ENCODE results near the gene LRRC39. TPM values are rescaled to one million over a fixed set of nuclear protein-coding genes. Genes with fewer than 3 reads are reported as not detected.

Gene LRRC39
- total RNA-seq, 1 donor from 2014 or later: 164 TPM

- no peaks in the 10 kb centered on the region for H3K9me3 ChIP-seq (ENCODE audit: control insufficient read depth in 3 of 3, low read length in 3 of 3)
- peaks cover 4 to 32% (median 19%) of the 10 kb centered on the region in 3 donors for H3K36me3 ChIP-seq (ENCODE audit: control insufficient read depth in 3 of 3, insufficient read depth in 3 of 3, low read length in 3 of 3)
- no peaks in the 10 kb centered on the region for H3K4me1 ChIP-seq (ENCODE audit: control insufficient read depth in 3 of 3, insufficient read depth in 3 of 3, low read length in 3 of 3)
- no peak overlapping the region for H3K9ac ChIP-seq (ENCODE audit: low read depth in 1 of 3, low read length in 3 of 3)
- H3K4me3 ChIP-seq (ENCODE audit: low read length in 3 of 3): no peak overlapping the region
- no peak overlapping the region for H3K27ac ChIP-seq (ENCODE audit: low read depth, low read length)
- H3K27me3 ChIP-seq (ENCODE audit: control insufficient read depth in 3 of 3, insufficient read depth in 3 of 3, low read length in 3 of 3): no peaks in the 10 kb centered on the region
Measured at GRCh38 chr1:100101564-100101963, 76.5 kb downstream of the LRRC39 start.

- H3K27me3 ChIP-seq (ENCODE audit: control insufficient read depth in 3 of 3, insufficient read depth in 3 of 3, low read length in 3 of 3): no peaks in the 10 kb centered on the region
- no peaks in the 10 kb centered on the region for H3K4me1 ChIP-seq (ENCODE audit: control insufficient read depth in 3 of 3, insufficient read depth in 3 of 3, low read length in 3 of 3)
- peaks cover 4 to 30% (median 14%) of the 10 kb centered on the region in 3 donors for H3K36me3 ChIP-seq (ENCODE audit: control insufficient read depth in 3 of 3, insufficient read depth in 3 of 3, low read length in 3 of 3)
- no peak overlapping the region for H3K9ac ChIP-seq (ENCODE audit: low read depth in 1 of 3, low read length in 3 of 3)
- no peak overlapping the region for H3K4me3 ChIP-seq (ENCODE audit: low read length in 3 of 3)
- no peak overlapping the region for H3K27ac ChIP-seq (ENCODE audit: low read depth, low read length)
- no peaks in the 10 kb centered on the region for H3K9me3 ChIP-seq (ENCODE audit: control insufficient read depth in 3 of 3, low read length in 3 of 3)
Measured at GRCh38 chr1:100100202-100100601, 77.9 kb downstream of the LRRC39 start.

Small RNAs within 50 kb of the gene (small RNA-seq; reads per million reads assigned to genes)
- not detected for gene AC093019.1
- not detected for gene RPL23AP90

Other genes with a start within 250 kb of the LRRC39 start
- 12.0 TPM for gene SLC35A3, start 208.3 kb downstream of the LRRC39 start, total RNA-seq
- 1.6 TPM for gene SASS6, start 45.3 kb downstream of the LRRC39 start, total RNA-seq
- gene TRMT13, start 45.1 kb downstream of the LRRC39 start, total RNA-seq: 16.2 TPM
- gene DBT, start 71.6 kb upstream of the LRRC39 start, total RNA-seq: 4.7 TPM
- gene RTCA, start 88.0 kb upstream of the LRRC39 start, total RNA-seq: 28.7 TPM
- gene CDC14A, start 174.2 kb upstream of the LRRC39 start, total RNA-seq: 17.2 TPM

Measured in skeletal muscle tissue (tissue), 5 donors.